ENCODE data around the gene PILRA. TPM values are rescaled to one million over a fixed set of nuclear protein-coding genes. Genes with fewer than 3 reads are reported as not detected.
"Not testable (repeated sequence)": the region's sequence is repeated elsewhere in the genome, so short reads cannot be mapped to it uniquely, and the experiment has no call there.

Gene PILRA
- total RNA-seq, 1 donor from 2014 or later = 25.8 TPM

DNA sequence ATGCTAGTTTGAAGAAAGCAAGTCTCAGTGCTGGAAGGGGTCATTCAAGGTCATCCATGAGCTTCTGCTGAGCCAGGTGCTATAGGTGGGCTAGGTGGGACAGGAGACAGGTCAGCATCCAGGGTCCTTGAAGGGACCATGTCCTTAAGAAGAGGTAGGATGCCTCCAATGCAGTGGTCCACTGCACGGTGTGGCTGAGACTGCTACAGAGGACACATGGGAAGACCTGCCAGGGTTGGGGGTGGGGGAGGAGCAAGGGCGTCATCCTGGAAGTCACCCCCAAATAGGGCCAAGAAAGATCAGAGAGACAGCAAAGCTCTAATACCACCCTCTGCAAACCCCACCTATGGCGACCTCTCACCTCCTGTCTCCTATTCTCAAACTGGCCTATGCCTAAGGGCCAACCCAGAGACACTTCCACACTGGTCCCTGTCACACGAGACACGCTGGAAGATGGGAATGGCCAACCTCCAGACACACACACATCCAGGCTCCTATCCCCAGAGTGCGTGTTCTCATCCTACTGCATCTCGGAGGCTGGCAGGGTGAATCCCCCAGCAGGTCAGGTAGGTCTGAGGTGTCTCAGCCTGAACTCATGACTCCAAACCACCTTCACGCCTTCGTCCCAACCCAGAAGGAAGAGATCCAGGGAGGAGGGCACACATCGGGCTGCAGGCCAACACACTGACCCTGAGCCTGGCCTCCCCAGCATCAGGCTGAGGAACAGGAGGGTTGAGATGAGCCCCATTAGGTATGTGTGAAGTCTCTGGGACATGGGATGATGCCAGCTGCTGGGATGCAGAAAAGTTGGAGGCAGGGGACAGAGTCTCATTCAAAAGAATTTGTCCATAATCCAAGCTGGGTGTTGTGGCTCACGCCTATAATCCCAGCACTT, 68.6 kb downstream of the PILRA start:
- intact Hi-C loops (cut with DNase I) = no loop called here
- H3K36me3 ChIP-seq = no peaks in the 10 kb centered on the region
- H3K27me3 ChIP-seq = no peaks in the 10 kb centered on the region
- no peak overlapping the region for H3K27ac ChIP-seq
- TF ChIP-seq CTCF (IDR thresholded peaks at IDR 0.05) = no peak
- no peaks in the 10 kb centered on the region for H3K4me1 ChIP-seq
- no peaks in the 10 kb centered on the region for H3K9me3 ChIP-seq
- no peak for DNase-seq (ENCODE audit: low spot score in 2 of 2)
- H3K4me3 ChIP-seq = no peak overlapping the region

DNA sequence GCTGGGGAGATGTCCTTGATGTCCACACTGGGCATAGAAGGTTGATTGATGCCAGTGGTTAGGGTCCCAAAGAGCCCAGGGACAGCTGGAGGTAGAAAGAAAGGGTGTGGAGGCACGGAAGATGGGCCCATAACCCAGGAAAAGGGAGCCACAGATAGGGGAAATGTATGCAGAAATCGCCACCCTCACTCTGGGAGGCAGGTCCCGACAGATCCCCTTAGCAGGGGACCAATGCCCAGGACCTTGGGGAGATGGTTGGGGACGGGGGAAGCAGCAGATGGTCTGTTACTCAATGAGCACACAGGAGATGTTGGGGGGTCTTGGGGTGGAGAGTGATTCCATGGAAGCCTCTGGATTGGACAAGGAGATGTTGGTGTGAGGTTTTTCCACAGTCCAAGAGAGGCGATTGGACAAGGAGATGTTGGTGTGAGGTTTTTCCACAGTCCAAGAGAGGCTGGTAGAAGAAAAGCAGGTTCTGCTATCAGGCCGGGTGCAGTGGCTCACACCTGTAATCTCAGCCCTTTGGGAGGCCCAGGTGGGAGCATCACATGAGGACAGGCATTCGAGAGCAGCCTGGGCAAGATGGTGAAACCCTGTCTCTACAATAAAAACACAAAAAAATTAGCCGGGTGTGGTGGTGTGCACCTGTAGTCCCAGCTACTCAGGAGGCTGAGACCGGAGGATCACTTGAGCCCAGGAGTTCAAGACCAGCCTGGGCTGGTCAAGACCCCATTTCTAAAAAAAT, 70.0 kb downstream of the PILRA start:
- H3K27me3 ChIP-seq = no peaks in the 10 kb centered on the region
- H3K9me3 ChIP-seq = no peaks in the 10 kb centered on the region
- intact Hi-C loops (cut with DNase I) = no loop called here
- no peak overlapping the region for H3K4me3 ChIP-seq
- DNase-seq (ENCODE audit: low spot score in 2 of 2) = no peak
- H3K4me1 ChIP-seq = no peaks in the 10 kb centered on the region
- H3K36me3 ChIP-seq = no peaks in the 10 kb centered on the region
- TF ChIP-seq CTCF (IDR thresholded peaks at IDR 0.05) = no peak
- peak overlapping the region in 1 of 2 donors; percentile 40 for H3K27ac ChIP-seq

GRCh38 chr7:100444311-100445278, 71.3 kb downstream of the PILRA start:
- Histone ChIP-seq H3K9me3 (no peaks in the 10 kb centered on the region), H3K27ac (peak overlapping the region; percentile 17 to 40), H3K4me3 (no peak overlapping the region), H3K36me3 (no peaks in the 10 kb centered on the region), H3K4me1 (no peaks in the 10 kb centered on the region), H3K27me3 (no peaks in the 10 kb centered on the region)
- no peak for TF ChIP-seq CTCF (IDR thresholded peaks at IDR 0.05)
- DNase-seq (ENCODE audit: low spot score in 2 of 2) = no peak
- intact Hi-C loops (cut with DNase I) = no loop called here

DNA sequence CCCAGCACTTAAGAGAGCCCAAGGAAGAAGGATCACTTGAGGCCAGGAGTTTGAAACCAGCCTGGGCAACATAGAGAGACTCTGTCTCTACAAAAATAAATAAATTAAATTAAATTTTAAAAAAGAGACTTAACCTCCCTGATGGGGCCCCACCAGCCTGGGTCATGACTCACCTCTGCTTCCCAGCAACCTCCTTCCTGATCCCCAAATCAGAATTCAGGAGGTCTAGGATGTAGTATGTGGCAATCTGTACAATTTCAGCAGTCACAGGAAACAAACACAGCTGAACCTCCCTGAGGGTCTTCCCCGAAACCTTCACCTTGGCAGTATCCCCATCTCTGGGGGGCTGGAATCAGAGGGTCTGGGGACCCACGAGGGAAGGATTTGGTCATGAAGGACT, 72.8 kb downstream of the PILRA start:
- no peak for DNase-seq (ENCODE audit: low spot score in 2 of 2)
- Histone ChIP-seq H3K9me3 (no peaks in the 10 kb centered on the region), H3K27ac (no peak overlapping the region), H3K36me3 (no peaks in the 10 kb centered on the region), H3K27me3 (no peaks in the 10 kb centered on the region), H3K4me3 (no peak overlapping the region), H3K4me1 (no peaks in the 10 kb centered on the region)
- intact Hi-C loops (cut with DNase I) = no loop called here
- TF ChIP-seq CTCF (IDR thresholded peaks at IDR 0.05) = no peak

DNA sequence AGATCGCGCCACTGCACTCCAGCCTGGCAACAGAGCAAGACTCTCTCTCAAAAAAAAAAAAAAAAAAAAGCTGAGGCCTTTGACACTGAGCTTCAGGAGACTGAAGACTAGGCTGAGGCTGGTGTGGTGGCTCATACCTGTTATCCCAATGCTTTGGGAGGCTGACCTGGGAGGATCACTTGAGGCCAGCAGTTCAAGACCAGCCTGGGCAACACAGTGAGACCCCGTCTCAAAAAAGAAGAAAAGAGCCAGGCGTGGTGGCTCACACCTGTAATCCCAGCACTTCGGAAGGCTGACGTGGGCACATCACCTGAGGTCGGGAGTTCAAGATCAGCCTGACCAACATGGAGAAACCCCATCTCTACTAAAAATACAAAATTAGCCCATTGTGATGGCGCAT, 74.1 kb downstream of the PILRA start:
- H3K27ac ChIP-seq; intact Hi-C loops (cut with DNase I); H3K36me3 ChIP-seq; H3K9me3 ChIP-seq; H3K4me3 ChIP-seq; H3K27me3 ChIP-seq; H3K4me1 ChIP-seq; DNase-seq (ENCODE audit: low spot score in 2 of 2): not testable (repeated sequence)

Data from ascending aorta (tissue), 2 donors.